Esophagus squamous epithelium (tissue), 4 donors: ENCODE results near the gene MRPL1.
"Not testable (repeated sequence)": the region's sequence is repeated elsewhere in the genome, so short reads cannot be mapped to it uniquely, and the experiment has no call there.

Source experiments
- CTCF ChIP-seq, 6 experiments: fragments of 450-650 bp in 4 of 6; fragments of 200-600 bp in 2 of 6; sonication (generic) in 2 of 6; IDR thresholded peaks; one replicate each; pipeline ENCODE4 v1.5.1; 2016 to 2019; ENCODE audit warnings: antibody characterized with exemption in 6 of 6, mild to moderate bottlenecking in 4 of 6, moderate library complexity in 4 of 6
- POLR2A ChIP-seq, 4 donors: fragments of 450-650 bp; IDR thresholded peaks; one replicate each; pipeline ENCODE4 v1.6.1; 2017; ENCODE audit warnings: antibody characterized with exemption in 4 of 4, mild to moderate bottlenecking in 4 of 4, moderate library complexity in 3 of 4

DNA sequence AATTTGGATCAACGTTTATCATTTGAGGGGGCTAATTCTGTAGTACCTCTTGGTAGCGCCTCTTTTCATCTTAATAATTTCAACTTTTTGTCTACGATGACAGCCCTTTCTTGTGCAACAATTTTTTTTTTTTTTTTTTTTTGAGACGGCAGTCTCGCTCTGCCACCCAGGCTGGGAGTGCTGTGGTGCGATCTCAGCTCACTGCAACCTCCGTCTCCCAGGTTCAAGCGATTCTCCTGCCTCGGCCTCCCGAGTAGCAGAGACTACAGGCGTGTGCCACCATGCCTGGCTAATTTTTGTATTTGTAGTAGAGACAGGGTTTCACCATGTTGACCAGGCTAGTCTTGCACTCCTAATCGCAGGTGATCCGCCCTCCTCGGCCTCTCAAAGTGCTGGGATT lies 711 bp downstream of the MRPL1 start:
- TF ChIP-seq CTCF, POLR2A (IDR thresholded peaks at IDR 0.05): not testable (repeated sequence)
